MCF 10A (cell line): ENCODE results near the gene CYB561D1. TPM values are rescaled to one million over a fixed set of nuclear protein-coding genes. Genes with fewer than 3 reads are reported as not detected.

Source experiments
- BruUV-seq: library from RNA; stranded (reverse); fragments of 400-500 nt; replicated peaks from 2 replicates; lab custom pipeline; 2021; lab: Mats Ljungman, UMichigan
- CTCF ChIA-PET: fragments of 300-600 bp; sonication (Branson Sonifier 250); formaldehyde crosslinking; extraction: SDS; loops from one replicate; lab custom pipeline; 2021; ENCODE audit warnings: antibody characterized with exemption, inconsistent platforms; lab: Yijun Ruan, JAX
- POLR2A ChIA-PET: fragments of 300-600, 350-650 bp; sonication (Branson Sonifier 250); formaldehyde crosslinking; extraction: SDS; loops from one replicate; lab custom pipeline; 2020; ENCODE audit warnings: antibody characterized with exemption, inconsistent platforms; lab: Yijun Ruan, JAX
- DNase-seq: peaks from one replicate; pipeline ENCODE4 v3.0.0-alpha.2; 2018; ENCODE audit not compliant: unreplicated experiment
- H3K27ac Mint-ChIP-seq: one replicate; pipeline ENCODE4 v1.8.0; 2022; ENCODE audit warnings: mild to moderate bottlenecking, low read depth, mixed read lengths; ENCODE audit not compliant: unreplicated experiment
- H3K27me3 Mint-ChIP-seq: one replicate; pipeline ENCODE4 v1.8.0; 2022; ENCODE audit warnings: mixed read lengths; ENCODE audit not compliant: insufficient read depth, unreplicated experiment
- H3K36me3 Mint-ChIP-seq: one replicate; pipeline ENCODE4 v1.8.0; 2022; ENCODE audit warnings: mild to moderate bottlenecking, moderate library complexity, mixed read lengths; ENCODE audit not compliant: insufficient read depth, unreplicated experiment
- H3K4me1 Mint-ChIP-seq: one replicate; pipeline ENCODE4 v1.8.0; 2022; ENCODE audit warnings: mixed read lengths; ENCODE audit not compliant: insufficient read depth, unreplicated experiment
- H3K4me3 Mint-ChIP-seq: one replicate; pipeline ENCODE4 v1.8.0; 2022; ENCODE audit warnings: mild to moderate bottlenecking, moderate library complexity, mixed read lengths; ENCODE audit not compliant: unreplicated experiment
- H3K9me3 Mint-ChIP-seq: one replicate; pipeline ENCODE4 v1.8.0; 2022; ENCODE audit warnings: mixed read lengths; ENCODE audit not compliant: unreplicated experiment
- CTCF ChIP-seq: fragments of 200-600 bp; IDR thresholded peaks from one replicate; pipeline ENCODE4 v1.8.0; 2022; ENCODE audit warnings: antibody characterized with exemption, mild to moderate bottlenecking; ENCODE audit not compliant: unreplicated experiment
- intact Hi-C: fragments of 100-400 bp; cut with micrococcal nuclease; formaldehyde crosslinking; loops from 2 replicates; pipeline ENCODE4 v1.14.1; 2022
- total RNA-seq: library from RNA; stranded (reverse); gene quantifications from 2 replicates; pipeline ENCODE4 v1.2.3, GENCODE V29; 2022

CYB561D1 gene
- total RNA-seq, 1 experiment from 2014 or later = 6.9 TPM

GRCh38 chr1:109502364-109502851 is 8.5 kb downstream of the CYB561D1 start:
- no TSS peak for BruUV-seq
- CTCF ChIA-PET = interaction anchor here (10.2 to 40.0 kb wide), 2 partner anchors 11 to 32 kb away, joined by 121 to 1071 read pairs; partner anchors contain the start of genes CYB561D1 and GPR61

GRCh38 chr1:109503935-109504334 is 10.0 kb downstream of the CYB561D1 start:
- BruUV-seq = no TSS peak
- no peaks in the 10 kb centered on the region for H3K9me3 Mint-ChIP-seq
- peaks cover 5% of the 10 kb centered on the region for H3K36me3 Mint-ChIP-seq
- DNase-seq = no peak
- H3K27me3 Mint-ChIP-seq = peaks cover 16% of the 10 kb centered on the region
- no peak overlapping the region for H3K4me3 Mint-ChIP-seq
- peaks cover 6% of the 10 kb centered on the region for H3K4me1 Mint-ChIP-seq
- no peak overlapping the region for H3K27ac Mint-ChIP-seq
- intact Hi-C loops = no loop called here
- ChIA-PET POLR2A (interaction anchor here (1.2 to 1.3 kb wide), 2 partner anchors 10 to 45 kb away, joined by 4 to 5 read pairs; partner anchors contain the start of genes CYB561D1 and GNAI3), CTCF (interaction anchor here (10.2 to 40.0 kb wide), 2 partner anchors 12 to 30 kb away, joined by 121 to 1071 read pairs; partner anchors contain the start of genes CYB561D1 and GPR61)
- no peak for TF ChIP-seq CTCF

More at GRCh38 chr1:109502364-109502851, 8.5 kb downstream of the CYB561D1 start:
- H3K27ac Mint-ChIP-seq = no peak overlapping the region
- no peaks in the 10 kb centered on the region for H3K9me3 Mint-ChIP-seq
- intact Hi-C loops = no loop called here
- peaks cover 6% of the 10 kb centered on the region for H3K36me3 Mint-ChIP-seq
- no peak for TF ChIP-seq CTCF
- peaks cover 4% of the 10 kb centered on the region for H3K4me1 Mint-ChIP-seq
- POLR2A ChIA-PET = no interaction called here
- no peak for DNase-seq
- H3K27me3 Mint-ChIP-seq = peaks cover under 1% of the 10 kb centered on the region
- H3K4me3 Mint-ChIP-seq = no peak overlapping the region

- ChIA-PET CTCF (interaction anchor here (0.6 to 40.0 kb wide), 7 partner anchors 8 to 524 kb away, joined by 3 to 1071 read pairs (median 5); partner anchors contain the start of genes CYB561D1, GNAI3 and GPR61), POLR2A (interaction anchor here (0.6 to 1.3 kb wide), 3 partner anchors 8 to 82 kb away, joined by 3 to 4 read pairs (median 4); partner anchors contain the start of gene CYB561D1)
- TF ChIP-seq CTCF = no peak
- no peak for DNase-seq
- Mint-ChIP-seq H3K36me3 (no peaks in the 10 kb centered on the region), H3K27me3 (peaks cover 17% of the 10 kb centered on the region), H3K4me1 (peaks cover 9% of the 10 kb centered on the region), H3K27ac (no peak overlapping the region), H3K9me3 (no peaks in the 10 kb centered on the region), H3K4me3 (no peak overlapping the region)
- BruUV-seq = no TSS peak
- intact Hi-C loops = no loop called here
Observed at GRCh38 chr1:109504974-109505373, 11.1 kb downstream of the CYB561D1 start.

GRCh38 chr1:109508001-109508872 is 14.3 kb downstream of the CYB561D1 start:
- Mint-ChIP-seq H3K27ac (no peak overlapping the region), H3K36me3 (no peaks in the 10 kb centered on the region), H3K4me3 (peak overlapping the region; percentile 74), H3K4me1 (peaks cover 15% of the 10 kb centered on the region), H3K9me3 (no peaks in the 10 kb centered on the region), H3K27me3 (peaks cover 42% of the 10 kb centered on the region)
- POLR2A ChIA-PET = interaction anchor here (0.5 to 1.6 kb wide), 2 partner anchors 24 to 898 kb away, joined by 3 read pairs; no protein-coding TSS in a partner anchor
- CTCF ChIA-PET = interaction anchor here (10.2 to 40.0 kb wide), 2 partner anchors 16 to 26 kb away, joined by 121 to 1071 read pairs; partner anchors contain the start of genes CYB561D1 and GPR61
- DNase-seq = no peak
- intact Hi-C loops = no loop called here
- no peak for TF ChIP-seq CTCF
- BruUV-seq = no TSS peak
